Retina (tissue), 1 donor: ENCODE measurements around the gene STK35.

ENCODE experiments used
- DNase-seq: peaks from one replicate; pipeline ENCODE4 v3.0.0-alpha.2; 2016

Gene STK35

DNA sequence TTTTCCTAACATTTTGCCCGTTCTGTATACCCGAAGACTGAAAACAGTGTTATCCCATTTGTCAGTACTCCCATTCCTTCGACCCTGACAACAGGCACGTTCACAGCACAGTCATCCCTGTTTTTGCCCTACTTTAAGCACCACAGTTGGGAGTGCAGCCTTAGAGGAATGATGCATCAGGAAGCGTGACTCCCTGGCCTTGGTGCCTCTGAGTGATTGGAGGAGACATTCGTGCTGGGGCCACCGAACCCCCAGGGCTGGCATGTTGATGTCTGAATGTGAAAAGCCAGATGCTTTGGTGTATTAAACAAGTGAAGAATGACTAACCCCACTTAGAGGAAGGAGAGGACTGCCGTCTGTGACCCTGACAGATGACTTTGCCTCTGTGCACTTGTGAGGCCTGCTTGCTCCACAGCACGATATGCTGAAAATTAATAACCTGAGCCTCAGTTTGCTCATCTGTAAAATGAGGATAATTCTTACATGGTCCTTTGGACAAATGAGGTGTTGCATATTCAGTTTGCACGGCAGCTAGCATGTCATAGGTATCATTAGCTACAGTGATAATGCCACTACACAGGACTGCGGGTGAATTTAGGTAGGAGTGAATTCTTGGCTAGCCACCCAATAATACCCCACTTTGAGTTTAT, 36.0 kb downstream of the STK35 start:
- DNase-seq, result no peak

DNA sequence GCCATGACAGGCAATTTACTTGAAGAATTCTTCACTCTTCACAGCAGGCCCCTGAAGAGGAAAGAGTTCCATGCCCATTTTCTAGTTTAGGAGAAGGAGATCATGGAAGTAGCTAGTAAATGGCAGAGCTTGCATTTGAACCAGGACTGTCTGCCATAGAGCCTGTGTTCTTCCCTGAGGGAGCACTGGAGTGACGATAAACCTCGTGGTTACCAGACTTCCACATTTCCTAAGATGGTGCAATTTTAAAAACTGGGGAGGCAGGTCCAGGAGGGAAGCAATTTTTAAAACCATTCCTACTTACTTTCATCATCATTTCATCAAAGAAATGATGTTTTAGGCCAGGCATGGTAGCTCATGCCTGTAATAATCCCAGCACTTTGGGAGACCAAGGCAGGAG, 36.8 kb downstream of the STK35 start:
- DNase-seq, result no peak

DNA sequence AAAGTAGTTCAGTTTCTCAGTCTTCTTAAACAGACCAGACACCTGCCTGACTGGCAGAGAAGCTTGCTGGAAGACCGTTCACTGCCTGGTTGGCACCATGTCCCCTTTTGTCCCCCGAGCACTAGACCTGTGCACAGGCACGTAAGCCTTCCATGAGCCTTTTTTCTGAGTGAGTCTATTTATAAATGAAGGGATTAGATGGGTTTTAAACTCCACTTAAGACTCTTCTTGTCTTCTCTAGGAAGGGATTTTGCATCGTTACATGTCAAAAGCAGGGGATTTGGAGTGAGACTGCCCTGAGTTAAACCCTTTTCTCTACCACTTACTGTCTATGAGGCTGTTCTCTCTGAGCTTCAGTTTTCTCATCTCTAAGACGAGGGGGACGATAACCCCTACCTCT, 37.6 kb downstream of the STK35 start:
- no peak for DNase-seq

DNA sequence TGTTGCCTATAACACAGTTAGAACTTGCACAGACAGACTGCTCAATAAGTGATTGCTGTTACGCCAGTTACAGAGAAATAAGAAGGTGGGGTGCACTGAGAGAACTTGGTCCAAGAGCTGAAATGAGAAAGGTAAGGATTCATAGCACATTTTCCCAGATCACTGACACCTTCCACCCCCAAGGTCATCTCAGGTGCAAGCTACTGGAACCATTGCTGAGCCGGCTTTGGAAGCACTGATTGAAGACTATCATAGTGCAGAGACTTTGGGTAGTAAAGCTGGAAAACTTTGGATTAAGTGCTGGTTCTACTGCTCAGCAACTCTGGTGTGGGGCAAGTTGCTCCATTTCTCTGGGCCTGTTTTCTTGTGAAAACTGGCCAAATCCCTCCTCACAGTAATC, 38.1 kb downstream of the STK35 start:
- DNase-seq, result no peak

DNA sequence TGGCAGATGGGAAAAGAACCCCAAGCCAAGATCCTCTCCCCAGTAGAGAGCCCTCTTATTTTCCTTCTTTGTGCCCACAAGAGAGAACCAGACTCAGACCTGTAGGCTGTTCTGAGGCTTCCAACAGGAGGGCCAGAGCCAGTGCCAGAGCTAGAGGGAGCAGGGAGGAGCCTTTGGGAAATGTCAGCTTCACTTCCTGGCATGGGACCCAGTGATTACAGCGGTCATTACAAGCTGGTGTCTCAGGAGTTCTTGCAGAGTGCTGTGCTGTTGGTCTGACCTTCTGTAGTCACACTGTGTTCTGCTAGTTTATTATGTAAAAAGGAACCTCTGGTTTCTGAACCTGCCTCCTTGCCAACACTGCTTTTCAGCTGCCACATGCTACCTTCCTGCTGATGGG, 38.9 kb downstream of the STK35 start:
- DNase-seq, result no peak

DNA sequence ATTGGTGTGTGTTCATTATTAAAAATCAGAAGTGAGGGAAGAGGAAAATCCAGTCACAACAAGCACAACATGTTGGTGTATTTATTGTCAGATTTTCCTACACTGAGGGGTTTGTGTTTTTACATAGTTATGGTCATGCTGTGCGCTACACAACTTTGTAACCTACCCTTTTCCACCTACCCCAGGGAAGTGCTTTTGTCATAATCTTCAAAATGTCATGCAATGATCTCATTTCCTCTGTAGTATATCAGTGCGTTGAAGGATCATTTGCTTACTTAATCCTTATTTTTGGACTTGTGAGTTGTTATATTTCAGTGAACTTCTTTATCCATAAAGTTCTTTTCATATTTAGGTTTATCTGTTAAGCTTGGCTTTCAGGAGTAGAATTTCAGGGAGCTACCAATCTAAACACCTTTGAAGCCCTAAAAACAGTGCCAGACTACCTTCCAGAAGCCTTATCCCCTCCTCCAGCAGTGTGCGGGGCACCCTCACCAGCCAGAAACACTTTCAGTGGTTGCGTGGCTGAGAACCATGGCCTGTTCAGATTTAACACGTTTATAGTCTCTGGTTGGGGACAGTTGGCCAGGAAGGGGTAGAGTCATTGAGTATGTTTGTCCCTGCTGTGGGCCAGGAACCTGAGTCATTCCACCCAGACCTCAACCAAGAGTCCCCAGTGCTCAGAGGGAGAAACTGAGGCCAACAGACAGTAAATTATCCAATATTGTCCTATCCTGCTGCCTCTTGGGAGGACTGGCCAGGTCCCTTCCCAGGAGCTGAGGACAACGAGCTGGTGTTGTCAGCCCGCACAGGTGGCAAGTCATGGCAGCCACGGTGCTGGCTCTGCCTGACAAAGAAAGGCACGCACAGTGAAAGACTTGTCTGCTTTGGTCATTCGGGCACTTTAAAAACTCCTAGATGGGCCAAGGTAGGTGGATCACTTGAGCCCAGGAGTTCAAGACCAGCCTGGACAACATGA, 40.3 kb downstream of the STK35 start:
- no peak for DNase-seq

DNA sequence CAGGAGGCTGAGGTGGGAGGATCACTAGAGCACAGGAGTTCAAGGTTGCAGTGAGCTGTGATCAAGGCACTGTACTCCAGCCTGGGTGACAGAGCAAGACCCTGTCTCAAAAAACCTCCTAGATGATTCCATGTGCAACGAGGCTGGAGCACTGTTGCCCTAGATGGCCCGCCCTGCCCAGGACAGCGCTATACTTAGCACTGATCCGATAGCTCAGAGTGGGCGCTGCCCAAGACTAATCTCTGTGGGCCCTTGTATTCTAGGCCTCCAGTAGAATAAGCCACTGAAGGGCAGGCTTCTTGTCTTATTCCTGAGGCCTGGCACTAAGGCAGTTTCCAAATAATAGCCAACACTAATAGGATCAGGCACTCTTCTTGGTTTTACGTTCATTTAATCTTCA, 41.0 kb downstream of the STK35 start:
- no peak for DNase-seq

DNA sequence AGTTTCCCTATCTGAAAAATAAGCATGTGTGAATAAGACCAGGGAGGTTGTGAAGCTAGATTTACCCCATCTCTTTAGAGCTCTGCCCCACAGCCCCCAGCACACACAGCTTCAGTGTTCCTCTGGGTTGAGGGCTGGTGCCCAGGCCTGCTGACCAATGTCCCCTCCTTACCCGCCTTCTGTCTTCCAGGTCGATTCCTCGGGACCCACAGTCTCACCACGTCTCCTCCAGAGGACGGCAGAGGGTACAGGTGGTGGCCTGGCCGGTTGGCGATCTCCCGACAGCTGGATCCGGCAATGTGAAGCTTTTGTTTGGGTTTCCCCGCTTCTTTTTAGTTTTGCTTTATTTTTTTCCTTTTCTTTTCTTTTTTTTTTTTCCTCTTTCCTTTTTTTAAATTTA, 42.0 kb downstream of the STK35 start:
- DNase-seq, result no peak

DNA sequence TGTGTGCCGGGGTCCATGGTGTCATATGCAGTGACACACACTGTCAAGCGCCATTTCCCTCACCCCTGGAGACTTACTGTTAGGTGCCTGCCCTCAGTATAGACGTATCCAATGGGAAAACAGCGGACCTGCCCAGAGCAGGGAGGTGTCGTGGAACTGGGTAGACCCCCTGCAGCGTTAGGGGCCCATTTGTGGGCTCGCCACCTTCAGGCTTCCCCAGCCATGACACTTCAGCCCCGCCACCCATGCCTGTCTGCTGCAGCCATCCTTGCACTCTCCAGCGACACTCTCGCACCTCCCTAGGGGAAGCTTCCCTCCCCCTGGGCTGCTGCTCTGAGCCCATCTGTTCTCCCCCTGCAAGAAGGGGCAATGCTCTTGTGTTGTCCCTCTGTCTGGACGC, 43.2 kb downstream of the STK35 start:
- no peak for DNase-seq

DNA sequence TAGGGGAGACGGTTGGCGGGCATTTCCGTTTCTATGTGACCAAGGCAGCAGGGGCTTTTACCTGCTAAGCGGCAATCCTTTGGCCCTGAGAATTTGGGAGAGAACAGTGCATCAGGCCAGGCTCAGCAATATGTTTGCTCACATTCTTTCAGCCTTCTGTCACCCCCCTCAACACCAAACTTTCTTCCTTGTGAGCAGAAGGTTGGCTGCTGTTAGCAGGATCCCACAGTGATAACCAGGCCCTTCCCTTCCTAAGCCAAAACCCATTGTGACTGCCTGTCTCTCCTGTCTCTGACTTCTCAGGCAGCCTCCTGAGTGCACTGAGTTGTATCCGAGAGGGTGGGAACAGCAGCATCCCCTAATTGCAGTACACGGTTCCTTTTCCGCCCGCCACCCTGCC, 43.7 kb downstream of the STK35 start:
- DNase-seq, result no peak

DNA sequence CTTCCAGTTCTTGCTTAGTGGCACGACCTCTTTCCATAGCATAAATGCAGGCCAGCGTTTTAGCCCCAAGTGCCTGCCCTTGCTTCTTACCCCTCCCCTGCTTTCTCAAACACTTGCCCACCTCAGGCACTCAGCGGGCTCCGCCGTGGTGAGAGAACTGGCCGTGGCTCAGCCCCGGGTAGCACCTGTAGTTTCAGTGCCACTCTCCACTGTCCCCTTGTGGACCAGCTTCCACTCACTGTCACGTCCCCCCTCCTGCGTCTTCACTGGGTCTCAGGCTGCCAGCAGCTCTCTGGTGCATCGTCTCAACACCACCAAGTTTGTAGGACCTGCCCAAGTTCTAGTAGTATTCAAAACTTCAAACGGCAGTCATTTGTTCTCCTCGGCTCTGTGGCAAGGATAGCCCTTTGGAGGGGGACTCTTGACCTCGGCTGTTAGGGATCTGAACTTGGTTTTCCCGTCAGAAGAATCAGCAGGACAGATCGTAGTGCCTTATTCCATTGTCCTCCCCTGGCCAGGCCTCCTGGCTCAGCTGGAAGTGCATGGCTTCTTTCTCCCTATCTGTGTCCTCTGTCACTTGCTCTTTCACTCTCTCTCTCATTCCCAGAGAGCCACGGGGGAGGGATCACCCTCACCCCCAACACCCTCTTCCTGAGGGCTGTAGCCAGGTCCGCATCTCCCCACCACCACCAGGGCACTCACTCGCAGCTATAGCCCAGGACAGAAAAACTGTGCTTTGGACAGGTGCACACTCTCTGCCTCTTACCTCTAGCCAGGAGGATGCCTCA, 44.6 kb downstream of the STK35 start:
- DNase-seq, result no peak

DNA sequence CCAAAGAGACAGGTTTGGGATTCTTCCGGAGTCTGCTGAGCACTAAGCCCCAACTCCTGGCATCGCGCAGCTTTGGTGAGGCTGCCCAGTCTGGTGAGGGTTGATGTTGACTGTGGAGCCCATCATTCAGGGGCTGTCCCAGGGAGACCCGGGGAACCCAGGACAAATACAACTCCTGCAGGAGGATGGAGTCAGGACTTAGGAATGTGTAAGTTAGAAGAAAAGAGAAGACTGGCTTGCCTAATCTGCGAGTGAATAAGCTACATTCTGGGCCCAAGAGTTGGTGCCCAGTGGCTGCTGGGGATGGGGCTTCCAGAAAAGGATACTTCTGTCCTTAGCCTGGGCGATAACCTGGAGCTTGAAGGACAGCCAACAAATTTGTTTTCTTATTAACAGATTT, 47.9 kb downstream of the STK35 start:
- DNase-seq, result no peak

DNA sequence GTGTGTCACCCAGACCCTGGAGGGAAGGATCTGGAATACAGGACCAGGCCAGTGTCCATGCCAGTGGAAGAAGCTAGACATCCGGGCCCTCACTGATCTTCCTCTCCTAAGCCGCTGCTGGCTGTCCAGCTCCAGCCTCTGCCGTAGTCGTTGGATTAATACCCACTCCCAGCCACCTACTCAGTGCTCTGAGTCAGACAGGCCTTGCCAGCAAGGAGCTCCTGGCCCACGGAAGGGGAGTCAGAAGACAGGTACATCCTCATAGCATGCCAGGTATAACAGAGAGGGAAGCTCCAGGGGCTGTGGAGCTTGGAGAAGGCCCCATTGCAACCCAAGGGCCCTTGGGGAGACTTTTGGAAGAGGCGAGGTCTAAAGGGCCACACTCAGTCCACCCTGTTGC, 49.0 kb downstream of the STK35 start:
- no peak for DNase-seq

DNA sequence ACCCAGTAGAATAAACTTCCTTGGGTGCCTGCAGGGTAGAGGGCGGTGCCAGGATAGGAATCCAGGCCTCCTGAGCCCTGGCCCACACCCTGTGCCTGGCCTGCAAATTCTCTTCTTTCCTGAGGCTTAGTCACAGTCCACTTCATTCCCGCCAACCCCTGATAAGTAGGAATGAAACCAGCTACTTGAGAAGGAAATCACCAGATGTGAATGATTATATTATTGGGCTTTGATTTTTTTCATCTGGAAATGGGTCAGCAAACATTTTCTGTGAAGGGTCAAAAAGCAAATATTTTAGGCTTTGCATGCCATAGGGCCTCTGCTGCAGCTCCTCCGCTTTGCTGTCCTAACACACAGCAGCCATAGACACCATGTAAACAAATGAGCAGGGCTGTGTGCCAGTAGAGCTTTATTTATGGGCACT, 50.2 kb downstream of the STK35 start:
- DNase-seq, result no peak

DNA sequence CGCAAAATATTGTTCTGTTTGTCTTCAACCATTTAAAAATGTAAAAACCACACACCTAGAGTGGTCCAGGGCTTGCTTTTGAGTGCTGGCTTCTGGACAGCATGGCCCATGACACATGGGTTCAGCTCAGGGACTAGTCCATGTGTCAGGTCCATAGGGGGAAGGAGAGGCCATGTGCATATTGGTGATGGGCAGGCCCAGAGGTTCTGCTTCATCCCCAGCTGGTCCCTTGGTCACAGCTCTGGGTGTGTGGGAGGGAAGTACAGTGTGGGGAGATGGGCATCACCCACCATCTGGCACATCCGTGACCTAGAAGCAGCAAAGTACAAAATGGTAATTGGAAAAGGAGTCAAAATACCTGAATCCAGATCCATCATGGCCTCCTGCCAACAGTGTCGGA, 50.7 kb downstream of the STK35 start:
- DNase-seq, result no peak

DNA sequence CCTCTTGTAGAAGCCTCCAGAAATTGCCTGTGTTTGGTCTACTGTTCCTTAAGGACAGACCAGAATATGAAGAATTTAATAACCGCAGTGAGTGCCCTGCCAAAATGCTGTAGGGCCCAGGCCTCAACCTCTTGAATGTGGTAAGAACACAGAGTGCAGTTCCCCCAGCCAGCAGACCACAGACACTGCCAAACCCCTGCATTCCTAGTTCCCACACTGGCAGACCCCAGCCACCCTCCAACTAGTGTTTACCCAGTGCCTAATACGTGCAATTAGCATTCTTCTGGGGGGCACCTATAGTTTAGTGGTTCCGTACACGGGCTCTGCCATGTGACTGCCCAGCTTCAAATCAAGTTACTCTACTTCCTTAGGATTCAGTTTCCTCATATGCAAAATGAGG, 51.7 kb downstream of the STK35 start:
- DNase-seq, result no peak

DNA sequence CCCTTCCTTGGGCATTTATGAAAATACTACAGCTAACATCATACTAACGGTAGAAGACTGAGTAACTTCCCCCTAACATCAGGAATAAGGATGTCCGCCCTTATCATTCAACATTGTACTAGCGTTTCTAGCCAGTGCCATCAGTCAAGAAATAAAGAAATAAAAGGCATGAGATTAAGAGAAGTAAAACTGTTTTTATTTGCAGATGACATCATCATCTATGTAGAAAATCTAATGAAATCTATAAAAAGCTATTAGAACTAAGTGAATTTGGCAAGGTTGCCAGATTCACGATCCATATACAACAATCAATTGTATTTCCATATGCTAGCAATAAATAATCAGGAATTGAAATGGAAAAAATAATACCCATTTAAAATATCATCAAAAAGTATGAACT, 54.6 kb downstream of the STK35 start:
- DNase-seq, result no peak

DNA sequence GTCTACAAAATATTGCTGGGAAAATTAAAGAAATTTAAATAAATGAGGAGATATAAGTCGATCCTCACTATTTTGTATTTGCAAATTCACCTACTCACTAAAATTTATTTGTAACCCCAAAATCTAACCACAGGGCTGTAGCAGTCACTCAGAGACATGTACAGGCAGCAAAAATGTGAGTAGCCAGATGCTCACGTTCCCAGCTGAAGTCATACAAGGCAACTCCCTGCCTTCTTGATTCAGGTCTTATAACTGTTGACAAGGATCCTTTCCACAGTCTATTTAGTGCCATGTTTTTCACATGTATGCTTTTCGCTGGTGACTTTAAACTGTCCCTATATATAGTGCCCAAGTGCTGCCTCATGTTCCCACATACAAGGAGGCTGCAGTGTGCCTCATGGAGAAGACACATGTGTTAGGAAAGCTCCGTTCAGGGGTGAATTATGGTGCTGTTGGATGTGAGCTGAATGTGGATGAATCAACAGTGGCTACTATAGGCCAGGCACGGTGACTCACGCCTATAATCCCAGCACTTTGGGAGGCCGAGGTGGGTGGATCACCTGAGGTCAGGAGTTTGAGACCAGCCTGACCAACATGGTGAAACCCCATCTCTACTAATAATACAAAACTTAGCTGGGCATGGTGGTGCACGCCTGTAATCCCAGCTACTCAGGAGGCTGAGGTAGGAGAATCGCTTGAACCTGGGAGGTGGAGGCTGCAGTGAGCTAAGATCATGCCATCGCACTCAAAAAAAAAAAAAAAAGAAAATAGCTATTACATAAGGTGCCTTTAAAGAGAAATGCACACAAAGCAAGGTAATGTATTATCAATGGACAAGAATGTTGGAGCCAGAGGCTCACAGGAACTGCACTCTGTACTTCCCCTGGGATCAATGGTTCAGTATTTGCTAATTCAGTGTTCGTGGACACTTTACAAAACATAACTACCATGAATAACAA, 55.3 kb downstream of the STK35 start:
- DNase-seq, result no peak

DNA sequence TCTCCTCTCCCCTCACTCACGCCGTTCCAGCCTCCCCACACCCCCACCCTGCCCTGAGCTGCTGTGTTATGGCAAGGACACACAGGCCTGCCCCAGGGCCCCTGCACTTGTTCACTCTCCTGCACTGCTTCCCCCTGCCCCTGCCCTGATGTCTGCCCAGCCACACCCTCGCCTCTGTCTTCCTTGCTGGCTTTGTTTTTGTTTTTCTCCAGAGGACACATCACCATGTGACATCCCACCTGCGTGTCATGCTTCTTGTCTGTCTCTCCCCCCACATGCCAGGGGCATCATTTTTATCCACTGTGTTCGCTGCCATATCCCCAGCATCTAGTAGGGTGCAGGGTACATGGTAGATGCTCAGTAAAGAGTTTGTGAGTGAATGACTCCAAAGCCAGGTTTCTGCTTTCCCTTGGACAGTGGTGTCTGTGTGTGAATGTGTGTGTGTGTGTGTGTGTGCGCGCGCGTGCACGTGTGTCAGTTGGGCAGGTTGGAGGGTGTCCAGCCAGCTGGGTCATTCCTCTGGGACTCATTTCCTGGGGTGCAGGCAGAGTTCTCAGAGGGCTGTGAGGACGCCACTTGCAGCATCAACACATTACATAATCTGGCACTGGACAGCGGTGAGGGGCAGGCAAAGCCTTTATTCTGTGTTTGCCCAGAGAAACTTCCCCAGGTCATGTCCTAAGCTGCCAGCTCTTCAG, 60.6 kb downstream of the STK35 start:
- no peak for DNase-seq

DNA sequence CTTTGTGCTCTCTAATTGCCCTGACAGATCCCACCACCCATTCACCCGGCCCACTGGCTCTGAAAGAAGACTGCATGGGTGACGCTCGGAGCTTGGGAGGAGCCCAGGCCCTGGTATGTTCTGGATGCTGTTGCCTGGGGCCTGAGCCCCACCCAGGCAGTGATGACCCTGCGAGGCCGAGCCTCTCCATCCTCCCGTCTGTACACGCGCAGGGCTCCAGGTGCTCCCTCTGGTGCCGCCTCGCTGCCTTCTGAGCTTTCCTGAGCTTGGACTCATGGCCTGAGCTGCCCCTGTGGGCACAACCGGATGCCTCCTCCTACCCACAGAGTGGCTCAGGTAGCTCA, 61.2 kb downstream of the STK35 start:
- DNase-seq, result peak; percentile 90

DNA sequence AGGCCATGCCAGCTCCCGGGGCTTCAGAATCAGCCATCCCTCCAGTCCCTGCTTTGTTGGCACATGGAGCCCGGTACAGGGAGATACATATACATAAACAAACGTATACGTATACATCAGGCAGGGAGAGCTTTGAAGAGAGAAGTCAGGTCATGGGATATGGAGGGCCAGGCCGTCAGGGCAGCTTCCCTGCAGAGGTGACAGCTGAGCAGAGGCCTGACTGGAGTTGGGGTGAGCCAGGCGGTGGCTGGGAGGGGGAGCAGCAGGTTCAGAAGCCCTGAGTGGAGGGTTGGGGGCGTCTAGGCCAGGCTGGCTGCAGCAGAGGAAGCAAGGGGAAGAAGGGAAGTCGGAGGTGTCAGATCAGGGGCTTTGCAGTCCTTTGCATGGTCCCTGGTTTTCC, 61.7 kb downstream of the STK35 start:
- no peak for DNase-seq

DNA sequence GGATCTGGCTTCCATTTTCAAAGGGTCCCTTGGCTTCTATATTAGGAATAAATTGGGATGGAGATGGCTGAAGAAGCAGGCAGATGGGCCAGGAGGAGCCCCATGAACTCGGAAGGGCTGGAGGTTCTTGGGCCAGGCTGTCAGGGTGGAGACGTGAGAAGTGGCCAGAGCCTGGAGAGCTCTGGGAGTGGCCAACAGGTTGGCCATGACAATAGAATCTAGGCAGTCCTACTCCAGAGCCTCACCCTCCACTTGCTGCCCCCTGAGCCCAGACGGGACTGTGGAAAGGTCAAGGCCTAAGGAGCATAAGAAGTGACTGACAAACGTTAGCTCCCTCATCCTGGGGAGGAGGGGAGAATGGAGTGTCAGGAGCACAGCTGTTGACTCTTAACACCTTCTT, 62.1 kb downstream of the STK35 start:
- DNase-seq, result no peak
